Colonic mucosa (tissue), 4 donors: ENCODE data around the gene CWC25. TPM values are rescaled to one million over a fixed set of nuclear protein-coding genes. Genes with fewer than 3 reads are reported as not detected.

ENCODE experiments used
- DNase-seq: peaks from one replicate; pipeline ENCODE4 v3.0.0-alpha.2; 2020
- H3K27ac ChIP-seq: fragments of 200-600 bp; one replicate; pipeline ENCODE4 v1.8.0; 2021
- H3K27me3 ChIP-seq: fragments of 200-600 bp; one replicate; pipeline ENCODE4 v1.8.0; 2021
- H3K36me3 ChIP-seq: fragments of 200-600 bp; one replicate; pipeline ENCODE4 v1.8.0; 2021
- H3K4me1 ChIP-seq: fragments of 200-600 bp; one replicate; pipeline ENCODE4 v1.8.0; 2021; ENCODE audit warnings: mild to moderate bottlenecking
- H3K4me3 ChIP-seq: fragments of 200-600 bp; one replicate; pipeline ENCODE4 v1.8.0; 2021
- H3K9ac ChIP-seq, 2 donors: one replicate each; pipeline ENCODE4 v1.7.0; 2013; ENCODE audit warnings: control low read depth in 2 of 2, low read depth in 2 of 2, low read length in 2 of 2
- H3K9me3 ChIP-seq: fragments of 200-600 bp; one replicate; pipeline ENCODE4 v1.8.0; 2021
- CTCF ChIP-seq: fragments of 200-600 bp; IDR thresholded peaks from one replicate; pipeline ENCODE4 v1.8.0; 2022; ENCODE audit warnings: antibody characterized with exemption, mild to moderate bottlenecking
- intact Hi-C: fragments of 100-400 bp; cut with DNase I; formaldehyde crosslinking; loops from one replicate; pipeline ENCODE4 v1.14.1; 2022
- total RNA-seq, 2 donors: library from RNA; stranded (reverse); fragmentation: NEBNext Ultra II Directional in 1 of 2; extraction: Animal tissue kit (Norgen Biotek cat#: 25700) in 1 of 2; gene quantifications; one replicate each; pipeline ENCODE4 v1.2.1, GENCODE V29; 2021
- donor health status: healthy.
- donor health status: DM: no; HTN: no; CAD: no.
- donor health status: DM: no; HTN: no; CAD: no.

The CWC25 gene
- total RNA-seq, 2 donors from 2014 or later = 18.7 TPM

GRCh38 chr17:38786372-38786771 is 38.7 kb downstream of the CWC25 start:
- H3K9ac ChIP-seq = no peak overlapping the region
- no peak for TF ChIP-seq CTCF
- no peaks in the 10 kb centered on the region for H3K9me3 ChIP-seq
- H3K27ac ChIP-seq = no peak overlapping the region
- H3K27me3 ChIP-seq = no peaks in the 10 kb centered on the region
- peaks cover 11% of the 10 kb centered on the region for H3K36me3 ChIP-seq
- intact Hi-C loops = no loop called here
- H3K4me3 ChIP-seq = no peak overlapping the region
- DNase-seq = no peak
- H3K4me1 ChIP-seq = no peaks in the 10 kb centered on the region

- intact Hi-C loops = no loop called here
Measured at GRCh38 chr17:38783227-38783626, 41.9 kb downstream of the CWC25 start.

GRCh38 chr17:38779965-38780752 is 45.0 kb downstream of the CWC25 start:
- no peaks in the 10 kb centered on the region for H3K27me3 ChIP-seq
- no peak for TF ChIP-seq CTCF

More at GRCh38 chr17:38783227-38783626, 41.9 kb downstream of the CWC25 start:
- no peak overlapping the region for H3K4me3 ChIP-seq
- H3K9me3 ChIP-seq = no peaks in the 10 kb centered on the region
- H3K9ac ChIP-seq = no peak overlapping the region
- no peaks in the 10 kb centered on the region for H3K27me3 ChIP-seq
- no peak overlapping the region for H3K27ac ChIP-seq
- peaks cover 22% of the 10 kb centered on the region for H3K36me3 ChIP-seq
- DNase-seq = no peak
- H3K4me1 ChIP-seq = no peaks in the 10 kb centered on the region
- no peak for TF ChIP-seq CTCF

GRCh38 chr17:38777641-38778250 is 47.4 kb downstream of the CWC25 start:
- no peak overlapping the region for H3K4me3 ChIP-seq
- peaks cover 15% of the 10 kb centered on the region for H3K36me3 ChIP-seq
- no peaks in the 10 kb centered on the region for H3K4me1 ChIP-seq
- TF ChIP-seq CTCF = no peak
- no peaks in the 10 kb centered on the region for H3K9me3 ChIP-seq
- no peak overlapping the region for H3K27ac ChIP-seq
- intact Hi-C loops = no loop called here
- DNase-seq = no peak
- no peaks in the 10 kb centered on the region for H3K27me3 ChIP-seq
- H3K9ac ChIP-seq = no peak overlapping the region

More at GRCh38 chr17:38779965-38780752, 45.0 kb downstream of the CWC25 start:
- intact Hi-C loops = no loop called here
- Histone ChIP-seq H3K9me3 (no peaks in the 10 kb centered on the region), H3K9ac (no peak overlapping the region), H3K36me3 (peaks cover 15% of the 10 kb centered on the region), H3K4me3 (no peak overlapping the region), H3K4me1 (no peaks in the 10 kb centered on the region), H3K27ac (no peak overlapping the region)
- no peak for DNase-seq

- no peak for DNase-seq
- Histone ChIP-seq H3K27ac (no peak overlapping the region), H3K9me3 (no peaks in the 10 kb centered on the region), H3K4me3 (no peak overlapping the region), H3K27me3 (no peaks in the 10 kb centered on the region), H3K9ac (no peak overlapping the region), H3K4me1 (no peaks in the 10 kb centered on the region), H3K36me3 (peaks cover 14% of the 10 kb centered on the region)
- no peak for TF ChIP-seq CTCF
- intact Hi-C loops = no loop called here
Measured at GRCh38 chr17:38773258-38773657, 51.9 kb downstream of the CWC25 start.
